ENCODE results near the gene SCLY.
"Not testable (repeated sequence)": the region's sequence is repeated elsewhere in the genome, so short reads cannot be mapped to it uniquely, and the experiment has no call there.

Gene SCLY

GRCh38 chr2:238042090-238042489 lies 18.7 kb upstream of the SCLY start:
- no peak for DNase-seq (ENCODE audit: low read depth)

GRCh38 chr2:238042849-238043584 lies 17.8 kb upstream of the SCLY start:
- DNase-seq (ENCODE audit: low read depth) = no peak

- no peak for DNase-seq (ENCODE audit: low read depth)
These were observed 16.9 kb upstream of the SCLY start for GRCh38 chr2:238043851-238044250.

GRCh38 chr2:238045575-238045974 lies 15.2 kb upstream of the SCLY start:
- DNase-seq (ENCODE audit: low read depth) = no peak

GRCh38 chr2:238046725-238047270 lies 14.0 kb upstream of the SCLY start:
- no peak for DNase-seq (ENCODE audit: low read depth)

- DNase-seq (ENCODE audit: low read depth) = no peak
These were observed 7.5 kb upstream of the SCLY start for GRCh38 chr2:238053191-238053776.

GRCh38 chr2:238055841-238056240 lies 5.0 kb upstream of the SCLY start:
- DNase-seq (ENCODE audit: low read depth) = no peak

GRCh38 chr2:238057696-238058575 lies 2.9 kb upstream of the SCLY start:
- DNase-seq (ENCODE audit: low read depth) = not testable (repeated sequence)

GRCh38 chr2:238059505-238059904 lies 1.3 kb upstream of the SCLY start:
- no peak for DNase-seq (ENCODE audit: low read depth)

- DNase-seq (ENCODE audit: low read depth) = no peak
These were observed 682 bp upstream of the SCLY start for GRCh38 chr2:238060096-238060541.

GRCh38 chr2:238061315-238062202 lies 758 bp downstream of the SCLY start:
- peak; percentile 33 for DNase-seq (ENCODE audit: low read depth)

GRCh38 chr2:238063414-238064189 lies 2.8 kb downstream of the SCLY start:
- DNase-seq (ENCODE audit: low read depth) = no peak

GRCh38 chr2:238064376-238064775 lies 3.6 kb downstream of the SCLY start:
- no peak for DNase-seq (ENCODE audit: low read depth)

GRCh38 chr2:238065071-238065846 lies 4.5 kb downstream of the SCLY start:
- no peak for DNase-seq (ENCODE audit: low read depth)

- DNase-seq (ENCODE audit: low read depth) = no peak
These were observed 5.4 kb downstream of the SCLY start for GRCh38 chr2:238066218-238066617.

GRCh38 chr2:238066718-238067117 lies 5.9 kb downstream of the SCLY start:
- peak; percentile 38 for DNase-seq (ENCODE audit: low read depth)

- DNase-seq (ENCODE audit: low read depth) = no peak
These were observed 7.1 kb downstream of the SCLY start for GRCh38 chr2:238067939-238068338.

- no peak for DNase-seq (ENCODE audit: low read depth)
These were observed 8.4 kb downstream of the SCLY start for GRCh38 chr2:238069021-238069709.

- no peak for DNase-seq (ENCODE audit: low read depth)
These were observed 9.1 kb downstream of the SCLY start for GRCh38 chr2:238069877-238070276.
